ENCODE measurements around the gene DBNL. TPM values are rescaled to one million over a fixed set of nuclear protein-coding genes. Genes with fewer than 3 reads are reported as not detected.
A peak's percentile ranks its signal among the peaks of the same experiment; 100 is the strongest.

DBNL gene
- total and polyA plus RNA-seq, 7 donors = 33.4 to 66.7 (median 40.0) TPM

DNA sequence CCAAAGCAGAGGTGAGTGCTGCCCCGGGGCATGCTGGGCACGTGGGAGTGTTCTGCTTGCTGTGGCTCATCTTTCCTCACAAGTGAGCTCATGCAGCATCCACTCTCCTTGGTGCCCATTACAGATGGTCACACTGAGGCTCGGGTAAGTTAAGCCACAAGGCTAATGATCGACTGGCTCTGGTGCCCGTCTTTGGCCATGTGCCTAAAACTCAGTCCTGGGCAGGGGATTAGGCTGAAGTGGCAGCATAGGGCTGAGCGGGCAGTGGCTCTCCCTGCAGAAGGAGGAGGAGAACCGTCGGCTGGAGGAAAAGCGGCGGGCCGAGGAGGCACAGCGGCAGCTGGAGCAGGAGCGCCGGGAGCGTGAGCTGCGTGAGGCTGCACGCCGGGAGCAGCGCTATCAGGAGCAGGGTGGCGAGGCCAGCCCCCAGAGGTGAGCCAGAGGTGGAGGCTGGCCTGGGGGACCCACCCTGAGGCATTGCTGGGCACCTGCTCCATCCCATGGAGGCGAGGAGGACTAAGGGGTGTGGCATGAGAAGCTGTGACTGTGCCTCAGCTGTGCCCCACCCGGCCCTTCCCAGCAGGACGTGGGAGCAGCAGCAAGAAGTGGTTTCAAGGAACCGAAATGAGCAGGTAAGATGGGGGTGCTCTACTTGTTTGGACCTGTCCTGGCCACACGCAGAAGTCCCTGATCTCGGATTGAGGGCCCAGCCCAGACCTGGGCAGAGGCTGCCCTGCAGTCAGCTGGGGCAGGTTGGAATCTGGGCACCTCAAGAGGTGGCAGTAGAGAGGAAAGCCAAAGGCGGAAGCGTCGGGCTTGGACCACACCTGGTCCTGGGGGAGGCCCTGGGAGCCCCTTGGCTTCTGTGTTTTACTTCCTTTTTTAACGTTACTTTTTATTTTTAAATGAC, 13.6 kb downstream of the DBNL start:
- H3K36me3 ChIP-seq (ENCODE audit: insufficient read depth in 1 of 2, low read depth in 1 of 2) = peaks cover 3 to 87% of the 10 kb centered on the region in 2 donors
- 78 to 92% (median 81%) methylated on average over 28 to 30 of the region's 30 CpGs for WGBS, 3 donors
- no peaks in the 10 kb centered on the region for H3K9me3 ChIP-seq
- no peak overlapping the region for H3K4me3 ChIP-seq
- H3K4me1 ChIP-seq = peaks cover 24% of the 10 kb centered on the region
- TF ChIP-seq, protein P1, sequence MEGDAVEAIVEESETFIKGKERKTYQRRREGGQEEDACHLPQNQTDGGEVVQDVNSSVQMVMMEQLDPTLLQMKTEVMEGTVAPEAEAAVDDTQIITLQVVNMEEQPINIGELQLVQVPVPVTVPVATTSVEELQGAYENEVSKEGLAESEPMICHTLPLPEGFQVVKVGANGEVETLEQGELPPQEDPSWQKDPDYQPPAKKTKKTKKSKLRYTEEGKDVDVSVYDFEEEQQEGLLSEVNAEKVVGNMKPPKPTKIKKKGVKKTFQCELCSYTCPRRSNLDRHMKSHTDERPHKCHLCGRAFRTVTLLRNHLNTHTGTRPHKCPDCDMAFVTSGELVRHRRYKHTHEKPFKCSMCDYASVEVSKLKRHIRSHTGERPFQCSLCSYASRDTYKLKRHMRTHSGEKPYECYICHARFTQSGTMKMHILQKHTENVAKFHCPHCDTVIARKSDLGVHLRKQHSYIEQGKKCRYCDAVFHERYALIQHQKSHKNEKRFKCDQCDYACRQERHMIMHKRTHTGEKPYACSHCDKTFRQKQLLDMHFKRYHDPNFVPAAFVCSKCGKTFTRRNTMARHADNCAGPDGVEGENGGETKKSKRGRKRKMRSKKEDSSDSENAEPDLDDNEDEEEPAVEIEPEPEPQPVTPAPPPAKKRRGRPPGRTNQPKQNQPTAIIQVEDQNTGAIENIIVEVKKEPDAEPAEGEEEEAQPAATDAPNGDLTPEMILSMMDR (IDR thresholded peaks at IDR 0.05) = no peak
- DNase-seq = peak in 1 of 2 donors; percentile 48
- no peaks in the 10 kb centered on the region for H3K27me3 ChIP-seq (ENCODE audit: insufficient read depth in 3 of 3, low read length in 2 of 3)
- intact Hi-C loops (cut with DNase I) = no loop called here
- ATAC-seq = peak in 3 of 4 donors; percentile 14 to 31 (median 15)
- H3K27ac ChIP-seq = no peak overlapping the region

DNA sequence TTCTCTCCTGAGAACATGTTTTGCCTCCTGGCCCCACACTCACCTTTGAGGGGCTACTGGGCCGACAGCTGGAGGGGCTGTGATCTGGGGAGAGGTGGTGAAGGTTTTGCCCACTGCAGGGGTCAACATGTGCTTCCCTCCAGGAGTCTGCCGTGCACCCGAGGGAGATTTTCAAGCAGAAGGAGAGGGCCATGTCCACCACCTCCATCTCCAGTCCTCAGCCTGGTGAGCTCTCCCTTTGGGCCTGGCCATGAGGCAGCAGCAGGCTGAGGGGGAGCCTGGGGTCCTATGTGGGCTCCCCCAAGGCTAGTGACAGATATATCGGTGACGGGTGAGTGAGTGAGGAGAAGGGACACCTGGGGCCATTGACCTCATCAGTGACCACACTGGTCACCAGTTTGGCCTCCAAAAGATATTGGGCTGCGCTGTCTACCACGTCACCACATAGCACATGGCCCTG, 14.3 kb downstream of the DBNL start:
- no peak overlapping the region for H3K4me3 ChIP-seq
- H3K27me3 ChIP-seq (ENCODE audit: insufficient read depth in 3 of 3, low read length in 2 of 3) = no peaks in the 10 kb centered on the region
- 75 to 91% (median 77%) methylated on average over 7 of the region's 7 CpGs for WGBS, 3 donors
- TF ChIP-seq, protein P1 (IDR thresholded peaks at IDR 0.05) = no peak
- peaks cover 2 to 80% of the 10 kb centered on the region in 2 donors for H3K36me3 ChIP-seq (ENCODE audit: insufficient read depth in 1 of 2, low read depth in 1 of 2)
- H3K27ac ChIP-seq = no peak overlapping the region
- no peaks in the 10 kb centered on the region for H3K9me3 ChIP-seq
- peaks cover 31% of the 10 kb centered on the region for H3K4me1 ChIP-seq
- DNase-seq (peak; percentile 1 to 12), ATAC-seq (no peak)
- intact Hi-C loops (cut with DNase I) = no loop called here

DNA sequence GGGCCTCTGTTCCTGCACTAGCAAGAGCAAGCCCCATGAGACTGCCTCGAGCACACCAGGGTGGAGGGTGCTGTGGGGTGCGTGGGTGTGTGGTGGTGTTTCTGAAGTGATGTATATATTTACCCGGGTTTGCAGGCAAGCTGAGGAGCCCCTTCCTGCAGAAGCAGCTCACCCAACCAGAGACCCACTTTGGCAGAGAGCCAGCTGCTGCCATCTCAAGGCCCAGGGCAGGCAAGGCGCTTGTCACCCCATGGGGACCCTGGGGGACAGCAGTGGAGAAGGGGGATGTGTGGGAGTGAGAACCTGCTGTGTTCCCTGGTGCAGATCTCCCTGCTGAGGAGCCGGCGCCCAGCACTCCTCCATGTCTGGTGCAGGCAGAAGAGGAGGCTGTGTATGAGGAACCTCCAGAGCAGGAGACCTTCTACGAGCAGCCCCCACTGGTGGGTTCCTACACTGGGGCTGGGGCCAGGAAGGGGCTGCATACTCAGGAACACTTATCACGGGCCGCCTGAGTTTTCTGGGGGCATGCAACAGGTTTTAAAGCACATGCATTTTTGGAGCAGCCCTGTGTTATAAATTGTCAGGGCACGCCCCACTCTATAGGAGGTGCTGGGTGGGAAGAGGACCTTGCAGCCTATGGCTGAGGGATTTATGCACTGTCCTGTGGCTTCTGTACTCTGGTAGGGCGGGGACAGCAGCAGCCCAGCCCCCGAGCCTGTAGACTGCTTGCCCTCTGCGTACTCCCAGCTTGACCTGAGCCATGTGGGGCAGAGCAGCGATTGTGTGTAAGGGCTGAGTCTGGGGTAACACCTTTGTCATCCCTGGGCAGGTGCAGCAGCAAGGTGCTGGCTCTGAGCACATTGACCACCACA, 15.0 kb downstream of the DBNL start:
- Histone ChIP-seq H3K27me3 (ENCODE audit: insufficient read depth in 3 of 3, low read length in 2 of 3) (no peaks in the 10 kb centered on the region), H3K4me1 (peaks cover 35% of the 10 kb centered on the region), H3K36me3 (ENCODE audit: insufficient read depth in 1 of 2, low read depth in 1 of 2) (peaks cover 2 to 73% of the 10 kb centered on the region in 2 donors), H3K9me3 (no peaks in the 10 kb centered on the region), H3K27ac (no peak overlapping the region), H3K4me3 (no peak overlapping the region)
- intact Hi-C loops (cut with DNase I) = no loop called here
- TF ChIP-seq, protein P1 (IDR thresholded peaks at IDR 0.05) = no peak
- no peak for ATAC-seq
- WGBS, 3 donors = 70 to 89% (median 78%) methylated on average over 14 of the region's 14 CpGs
- peak; percentile 8 to 36 for DNase-seq

DNA sequence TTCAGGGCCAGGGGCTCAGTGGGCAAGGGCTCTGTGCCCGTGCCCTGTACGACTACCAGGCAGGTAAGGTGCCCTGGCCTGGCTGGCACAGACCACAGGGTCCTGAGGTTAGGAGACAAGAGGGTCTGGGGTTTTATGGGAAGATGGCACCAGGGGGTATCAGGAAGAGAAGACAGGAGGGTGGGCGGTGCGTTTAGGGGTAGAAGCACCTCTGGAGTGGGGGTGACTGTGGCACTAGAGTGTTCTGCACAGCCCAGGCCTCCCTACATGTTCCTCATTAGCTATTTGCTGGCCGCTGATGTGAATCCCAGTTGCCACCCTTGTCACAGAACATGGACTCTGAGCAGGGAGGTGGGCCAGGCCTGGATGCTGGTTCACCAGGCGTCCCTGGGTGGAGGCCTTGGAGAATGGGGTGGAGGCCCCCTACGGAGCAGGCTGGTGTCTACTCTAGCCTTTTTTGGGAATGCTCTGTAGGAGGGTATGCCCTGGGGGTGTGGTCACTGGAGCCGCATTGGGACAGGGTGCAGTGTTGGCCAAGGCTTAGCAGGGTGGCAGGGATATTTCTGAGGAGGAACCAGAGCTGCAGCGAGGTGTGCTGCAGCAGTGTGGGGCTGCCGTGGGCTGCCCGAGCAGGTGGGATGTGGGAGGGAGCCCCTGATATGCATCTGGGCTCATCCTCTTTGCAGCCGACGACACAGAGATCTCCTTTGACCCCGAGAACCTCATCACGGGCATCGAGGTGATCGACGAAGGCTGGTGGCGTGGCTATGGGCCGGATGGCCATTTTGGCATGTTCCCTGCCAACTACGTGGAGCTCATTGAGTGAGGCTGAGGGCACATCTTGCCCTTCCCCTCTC, 15.8 kb downstream of the DBNL start:
- Histone ChIP-seq H3K9me3 (no peaks in the 10 kb centered on the region), H3K4me3 (no peak overlapping the region), H3K27ac (no peak overlapping the region), H3K27me3 (ENCODE audit: insufficient read depth in 3 of 3, low read length in 2 of 3) (no peaks in the 10 kb centered on the region), H3K36me3 (ENCODE audit: insufficient read depth in 1 of 2, low read depth in 1 of 2) (peaks cover 2 to 65% of the 10 kb centered on the region in 2 donors), H3K4me1 (peaks cover 39% of the 10 kb centered on the region)
- WGBS, 3 donors = 44 to 80% (median 52%) methylated on average over 21 of the region's 21 CpGs
- no peak for ATAC-seq
- intact Hi-C loops (cut with DNase I) = no loop called here
- TF ChIP-seq, protein P1 (IDR thresholded peaks at IDR 0.05) = no peak
- peak; percentile 5 to 36 for DNase-seq
